ENCODE data around the gene ASRGL1.

Gene ASRGL1

GRCh38 chr11:62400760-62401159 is 63.5 kb downstream of the ASRGL1 start:
- Histone ChIP-seq H3K9me2 (replicated peaks; ENCODE audit: insufficient read depth, low read length) (no peaks in the 10 kb centered on the region), H3F3A (ENCODE audit: insufficient read depth) (no peaks in the 10 kb centered on the region), H3K9me3 (ENCODE audit: insufficient read depth, low read length) (no peaks in the 10 kb centered on the region), H3K27me3 (ENCODE audit: low read length) (no peaks in the 10 kb centered on the region), H3K36me3 (ENCODE audit: low read length) (no peaks in the 10 kb centered on the region), H4K20me1 (ENCODE audit: low read depth, low read length) (no peaks in the 10 kb centered on the region), H3K4me2 (ENCODE audit: low read depth, low read length, poor library complexity, severe bottlenecking) (no peak overlapping the region), H3K79me2 (ENCODE audit: insufficient read depth, low read length) (no peaks in the 10 kb centered on the region), H3K27ac (ENCODE audit: low read depth, low read length) (no peak overlapping the region), H3K9ac (ENCODE audit: low read length) (no peak overlapping the region), H2AFZ (ENCODE audit: low read depth, low read length, severe bottlenecking) (no peak overlapping the region), H3K4me3 (ENCODE audit: insufficient read depth, low read length, poor library complexity, severe bottlenecking) (no peak overlapping the region)
- TF ChIP-seq EZH2phosphoT487 (conservative IDR thresholded peaks at IDR 0.05; ENCODE audit: low read length) (no peak), CTCF (IDR thresholded peaks at IDR 0.05; ENCODE audit: insufficient read depth, low read length, poor library complexity, severe bottlenecking) (no peak)

GRCh38 chr11:62401356-62401755 is 64.1 kb downstream of the ASRGL1 start:
- no peak overlapping the region for H3K9ac ChIP-seq (ENCODE audit: low read length)
- no peak overlapping the region for H3K27ac ChIP-seq (ENCODE audit: low read depth, low read length)
- H3K4me2 ChIP-seq (ENCODE audit: low read depth, low read length, poor library complexity, severe bottlenecking), result no peak overlapping the region
- no peaks in the 10 kb centered on the region for H3K36me3 ChIP-seq (ENCODE audit: low read length)
- H4K20me1 ChIP-seq (ENCODE audit: low read depth, low read length), result no peaks in the 10 kb centered on the region
- TF ChIP-seq CTCF (IDR thresholded peaks at IDR 0.05; ENCODE audit: insufficient read depth, low read length, poor library complexity, severe bottlenecking), result no peak
- TF ChIP-seq EZH2phosphoT487 (conservative IDR thresholded peaks at IDR 0.05; ENCODE audit: low read length), result no peak
- H3K9me2 ChIP-seq (replicated peaks; ENCODE audit: insufficient read depth, low read length), result no peaks in the 10 kb centered on the region
- H2AFZ ChIP-seq (ENCODE audit: low read depth, low read length, severe bottlenecking), result no peak overlapping the region
- no peaks in the 10 kb centered on the region for H3F3A ChIP-seq (ENCODE audit: insufficient read depth)
- no peaks in the 10 kb centered on the region for H3K27me3 ChIP-seq (ENCODE audit: low read length)
- no peak overlapping the region for H3K4me3 ChIP-seq (ENCODE audit: insufficient read depth, low read length, poor library complexity, severe bottlenecking)
- H3K79me2 ChIP-seq (ENCODE audit: insufficient read depth, low read length), result no peaks in the 10 kb centered on the region
- H3K9me3 ChIP-seq (ENCODE audit: insufficient read depth, low read length), result no peaks in the 10 kb centered on the region

GRCh38 chr11:62401811-62402210 is 64.6 kb downstream of the ASRGL1 start:
- Histone ChIP-seq H3K4me3 (ENCODE audit: insufficient read depth, low read length, poor library complexity, severe bottlenecking) (no peak overlapping the region), H3K9ac (ENCODE audit: low read length) (no peak overlapping the region), H3K4me2 (ENCODE audit: low read depth, low read length, poor library complexity, severe bottlenecking) (no peak overlapping the region), H3K9me3 (ENCODE audit: insufficient read depth, low read length) (no peaks in the 10 kb centered on the region), H3K27ac (ENCODE audit: low read depth, low read length) (no peak overlapping the region), H3F3A (ENCODE audit: insufficient read depth) (no peaks in the 10 kb centered on the region), H2AFZ (ENCODE audit: low read depth, low read length, severe bottlenecking) (no peak overlapping the region), H3K9me2 (replicated peaks; ENCODE audit: insufficient read depth, low read length) (no peaks in the 10 kb centered on the region), H3K36me3 (ENCODE audit: low read length) (no peaks in the 10 kb centered on the region), H4K20me1 (ENCODE audit: low read depth, low read length) (no peaks in the 10 kb centered on the region), H3K79me2 (ENCODE audit: insufficient read depth, low read length) (no peaks in the 10 kb centered on the region), H3K27me3 (ENCODE audit: low read length) (no peaks in the 10 kb centered on the region)
- no peak for TF ChIP-seq EZH2phosphoT487 (conservative IDR thresholded peaks at IDR 0.05; ENCODE audit: low read length)
- TF ChIP-seq CTCF (IDR thresholded peaks at IDR 0.05; ENCODE audit: insufficient read depth, low read length, poor library complexity, severe bottlenecking), result no peak

All from SU-DHL-6 (cell line).